HG02840 (cell line): Measurements from ENCODE around the gene ZNF683.

Source experiments
- ATAC-seq: cut with Tn5 transposase; IDR thresholded peaks from one replicate; pipeline ENCODE4 v1.9.1; 2021; ENCODE audit warnings: mild to moderate bottlenecking, moderate library complexity, moderate number of reproducible peaks; ENCODE audit not compliant: unreplicated experiment, low FRiP score

ZNF683 gene

DNA sequence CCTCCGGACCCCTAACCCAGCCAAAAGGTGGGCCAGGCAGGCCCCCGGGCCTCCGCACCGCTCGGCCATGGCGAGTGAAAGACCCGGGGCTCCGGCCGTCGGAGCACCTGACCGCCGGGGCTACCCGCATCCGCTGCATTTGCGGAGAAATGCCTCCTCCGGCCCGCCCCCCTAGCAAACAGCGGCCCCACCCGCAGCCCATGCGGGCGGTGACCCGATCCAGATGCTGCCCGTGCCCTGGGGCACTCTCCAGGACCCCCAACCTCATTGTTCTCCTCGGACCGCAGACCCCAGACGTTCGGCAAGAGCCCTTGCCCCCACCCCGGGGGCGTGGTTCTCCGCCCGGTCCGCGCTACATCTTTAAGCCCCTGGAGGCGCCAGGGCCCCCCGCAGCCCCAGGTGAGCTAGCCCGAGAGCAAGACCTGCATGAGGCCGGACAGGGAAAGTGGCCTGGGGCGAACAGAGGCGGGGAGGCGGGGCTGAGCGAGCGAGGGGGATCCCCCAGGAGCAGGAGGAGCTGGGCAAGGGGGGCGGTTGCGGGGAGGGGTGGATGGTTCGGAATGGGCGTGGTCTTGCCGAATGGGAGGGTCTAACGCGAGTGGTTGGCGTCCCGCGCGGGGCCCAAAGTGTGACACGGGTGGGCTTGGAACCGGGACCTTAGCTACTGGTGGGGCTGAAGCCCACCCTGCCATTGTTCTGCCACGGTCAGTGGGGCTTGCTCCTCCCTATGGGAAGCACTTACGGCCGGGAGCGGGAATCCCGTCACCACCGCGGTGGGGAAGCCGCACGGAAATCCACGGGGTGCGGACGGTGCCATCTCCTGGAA lies 12.4 kb downstream of the ZNF683 start:
- no peak for ATAC-seq

GRCh38 chr1:26358411-26359384 lies 13.9 kb downstream of the ZNF683 start:
- no peak for ATAC-seq

- no peak for ATAC-seq
Measured at GRCh38 chr1:26357121-26357602, 15.4 kb downstream of the ZNF683 start.

DNA sequence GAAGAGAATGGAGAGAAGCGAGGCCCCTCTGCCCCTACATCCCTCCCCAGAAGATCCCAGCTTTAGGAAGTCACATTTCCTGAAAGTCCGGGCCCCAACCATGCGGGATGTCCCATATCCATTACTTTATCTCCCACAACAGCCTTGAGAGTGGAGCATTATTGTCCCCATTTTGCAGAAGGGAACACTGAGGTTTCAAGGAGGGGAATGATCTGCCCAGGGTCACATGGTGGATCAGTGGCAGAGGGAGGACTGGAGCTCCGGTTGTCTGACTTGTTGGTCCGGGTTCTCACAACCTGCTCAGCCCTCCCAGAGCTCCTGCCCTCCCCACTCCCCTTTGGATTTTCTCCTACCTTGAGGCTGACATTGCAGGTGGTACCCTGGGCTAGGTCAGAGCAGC lies 16.4 kb downstream of the ZNF683 start:
- ATAC-seq: no peak

- ATAC-seq: no peak
Measured at GRCh38 chr1:26354972-26355371, 17.6 kb downstream of the ZNF683 start.

DNA sequence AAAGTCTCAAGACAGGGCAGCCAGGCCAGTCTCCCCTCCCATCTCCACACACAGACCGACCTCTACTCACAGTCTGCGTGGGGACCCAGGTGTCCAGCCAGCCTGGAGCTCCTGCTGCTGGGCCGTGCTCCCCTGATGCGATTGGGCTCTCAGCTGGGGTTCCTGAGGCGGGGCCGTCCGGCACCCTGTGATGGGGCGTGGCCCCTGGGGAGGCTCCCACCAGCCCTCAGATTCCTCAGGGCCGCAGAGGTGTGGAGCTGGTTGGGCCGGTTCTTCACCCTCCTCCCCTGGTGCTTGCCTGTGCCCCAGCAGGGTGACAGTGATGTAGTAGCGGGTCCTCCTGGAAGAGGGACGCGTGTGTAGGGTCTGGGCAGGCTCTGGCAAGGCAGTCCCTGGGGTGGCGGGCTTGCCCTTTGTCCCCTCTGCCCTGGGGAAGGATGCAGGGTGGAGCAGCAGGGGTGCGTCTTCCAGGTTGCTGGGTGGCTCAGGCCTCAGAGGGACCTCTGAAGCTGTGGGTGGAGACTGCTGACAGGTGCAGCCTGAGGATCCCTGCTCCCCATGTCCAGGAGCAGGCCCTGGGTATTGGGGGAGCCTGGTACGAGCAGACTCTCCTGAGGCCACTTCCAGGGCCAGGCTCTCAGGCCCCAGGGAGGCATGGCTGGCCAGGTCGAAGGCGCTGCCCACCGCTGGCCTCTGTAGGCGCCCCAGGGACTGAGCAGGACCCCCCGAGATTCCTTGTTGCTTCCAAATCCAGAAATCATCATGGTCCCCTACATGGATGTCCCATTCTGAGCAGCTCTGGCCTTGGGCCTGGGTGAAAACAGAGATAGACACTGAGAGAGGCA lies 18.4 kb downstream of the ZNF683 start, which contains the start of gene CRYBG2:
CRYBG2 (minus strand) TSS at position 155 of the 845 bp plus-strand sequence. CDS start 7,473 bp downstream, outside the sequence.
- no peak for ATAC-seq

GRCh38 chr1:26353210-26353859 lies 19.2 kb downstream of the ZNF683 start:
- no peak for ATAC-seq

GRCh38 chr1:26352338-26352679 lies 20.2 kb downstream of the ZNF683 start:
- no peak for ATAC-seq

- no peak for ATAC-seq
Measured at GRCh38 chr1:26351590-26352337, 20.8 kb downstream of the ZNF683 start.

DNA sequence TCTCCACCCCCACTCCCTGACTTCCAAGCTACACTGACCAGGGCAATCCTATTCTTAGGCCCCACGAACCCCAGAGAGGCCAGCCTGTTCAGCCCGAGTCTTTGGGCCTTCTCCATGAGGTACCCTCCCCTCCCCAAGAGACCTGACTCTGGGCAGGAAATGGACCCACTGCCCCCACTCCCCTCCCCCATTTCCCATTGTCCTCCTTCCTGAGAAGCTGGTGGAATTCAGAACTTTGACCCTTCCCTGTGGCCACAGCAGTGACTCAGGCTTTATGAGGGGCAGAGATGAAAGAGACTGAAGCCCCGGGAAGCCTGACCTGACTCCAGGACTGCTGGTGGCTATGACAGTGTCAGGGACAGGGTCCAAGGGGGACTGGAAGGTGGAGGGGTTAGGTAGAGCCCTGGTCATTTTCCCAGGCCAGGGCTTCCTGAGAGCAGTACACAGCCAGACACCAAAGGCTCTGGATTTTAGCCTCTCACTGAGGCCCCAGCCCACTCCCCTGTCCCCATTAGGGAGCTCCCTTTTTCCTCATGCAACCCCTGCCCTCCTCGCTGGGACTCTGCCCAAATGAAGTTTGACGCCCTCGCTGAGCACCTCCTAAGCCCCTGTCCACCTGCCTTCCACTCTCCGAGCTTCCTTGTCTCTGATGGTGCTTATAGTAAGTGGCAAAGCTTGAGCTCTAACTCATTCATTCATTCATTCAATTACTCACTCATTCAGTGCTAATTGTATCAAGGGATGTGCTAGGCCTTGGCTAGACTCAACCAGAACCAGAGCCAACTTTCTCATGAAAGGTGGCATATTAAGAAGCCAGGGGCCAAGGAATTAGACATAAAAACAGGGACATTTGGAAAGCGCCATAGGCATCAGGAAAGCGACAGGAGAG lies 21.6 kb downstream of the ZNF683 start:
- ATAC-seq: no peak

DNA sequence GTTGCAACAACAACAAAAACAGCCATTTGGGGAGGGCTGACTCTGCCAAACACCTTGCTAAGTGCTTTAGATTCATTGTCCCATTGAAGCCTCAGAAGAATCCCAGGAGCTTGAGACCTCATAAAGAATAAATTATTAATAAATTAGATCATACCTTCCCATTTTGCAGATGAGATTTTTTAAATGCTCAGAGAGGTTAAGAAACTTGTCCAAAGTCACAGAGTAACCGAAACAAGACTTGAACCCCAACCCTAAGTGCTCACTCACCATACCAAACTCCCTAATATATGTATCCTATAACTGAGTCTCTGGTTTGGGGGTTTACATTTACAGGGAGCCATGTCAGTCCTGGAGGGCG lies 22.2 kb downstream of the ZNF683 start:
- no peak for ATAC-seq

- no peak for ATAC-seq
Measured at GRCh38 chr1:26349877-26350244, 22.7 kb downstream of the ZNF683 start.

- no peak for ATAC-seq
Measured at GRCh38 chr1:26349188-26349876, 23.2 kb downstream of the ZNF683 start.

- no peak for ATAC-seq
Measured at GRCh38 chr1:26346274-26347033, 26.1 kb downstream of the ZNF683 start.

- ATAC-seq: no peak
Measured at GRCh38 chr1:26345718-26346117, 26.8 kb downstream of the ZNF683 start.

DNA sequence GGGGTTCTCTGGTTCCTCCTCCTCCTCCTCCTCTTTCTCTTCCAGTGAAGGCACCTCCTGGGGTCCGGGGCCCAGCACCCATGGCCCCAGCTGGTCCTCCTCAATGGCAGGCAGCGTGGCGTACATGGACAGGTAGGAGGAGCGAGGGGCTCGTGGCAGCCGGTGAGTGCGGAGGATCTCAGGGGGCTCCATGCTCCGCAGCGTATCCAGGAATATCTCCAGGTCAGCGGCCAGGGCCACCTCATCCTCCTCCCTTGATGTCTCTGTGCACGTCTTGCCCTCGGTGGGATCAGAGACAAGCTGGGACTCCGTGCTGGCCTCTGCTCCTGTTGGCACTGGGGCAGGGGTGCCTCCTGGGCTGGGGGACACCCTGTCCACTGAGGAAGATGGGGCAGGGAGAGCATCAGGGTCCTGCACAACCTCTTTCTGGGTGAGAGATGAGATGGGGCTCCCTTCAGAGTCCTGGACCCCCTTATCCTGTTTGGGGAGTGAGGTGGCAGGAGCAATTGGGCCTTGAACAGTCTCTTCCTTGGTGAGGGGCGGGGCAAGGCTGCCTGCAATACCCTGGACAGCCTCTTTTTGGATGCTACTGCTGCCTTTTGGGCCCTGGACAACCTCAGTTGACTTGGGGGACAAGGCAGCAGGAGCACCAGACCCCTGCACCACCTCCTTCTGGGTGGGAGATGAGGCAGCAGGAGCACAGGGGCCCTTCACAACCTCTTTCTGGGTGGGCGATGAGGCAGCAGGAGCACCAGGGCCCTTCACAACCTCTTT lies 28.2 kb downstream of the ZNF683 start:
- no peak for ATAC-seq
